GM13977 (cell line): ENCODE measurements around the gene KIAA1671.

Experiments
- DNase-seq: peaks from one replicate; pipeline ENCODE4 v3.0.0; 2012; ENCODE audit warnings: low spot score
- CTCF ChIP-seq: IDR thresholded peaks from 2 replicates; pipeline ENCODE4 v1.5.1; 2012; ENCODE audit warnings: mild to moderate bottlenecking, control low read depth; ENCODE audit not compliant: insufficient read depth; ENCODE audit errors: extremely low read depth, missing control alignments
- in situ Hi-C: fragments of 300-500 bp; cut with MboI; formaldehyde crosslinking; loops from one replicate; pipeline ENCODE4 v1.12.0; 2022; ENCODE audit warnings: low sequenced_read_pairs, low pct_unique_long_range_greater_than_20kb, mixed read lengths, inconsistent platforms; ENCODE audit not compliant: unreplicated experiment

Gene KIAA1671

GRCh38 chr22:25051983-25052710, 99.6 kb downstream of the KIAA1671 start:
- no peak for DNase-seq
- TF ChIP-seq CTCF = no peak
- in situ Hi-C loops = loop anchor here (10.0 kb wide), 1 partner anchor 107 kb away; the partner anchor contains the start of gene LHFPL7

GRCh38 chr22:25053153-25053805, 100.8 kb downstream of the KIAA1671 start:
- in situ Hi-C loops = loop anchor here (10.0 kb wide), 1 partner anchor 108 kb away; the partner anchor contains the start of gene LHFPL7
- DNase-seq = no peak
- TF ChIP-seq CTCF = no peak

GRCh38 chr22:25054943-25055511, 102.5 kb downstream of the KIAA1671 start:
- no peak for DNase-seq
- no peak for TF ChIP-seq CTCF
- in situ Hi-C loops = loop anchor here (10.0 kb wide), 1 partner anchor 110 kb away; the partner anchor contains the start of gene LHFPL7

- peak; percentile 70 for DNase-seq
- TF ChIP-seq CTCF = peak; percentile 85
- in situ Hi-C loops = loop anchor here (10.0 kb wide), 1 partner anchor 112 kb away; the partner anchor contains the start of gene LHFPL7
Observed at GRCh38 chr22:25057013-25057881, 104.7 kb downstream of the KIAA1671 start.

- in situ Hi-C loops = loop anchor here (10.0 kb wide), 1 partner anchor 115 kb away; the partner anchor contains the start of gene LHFPL7
- DNase-seq = no peak
- no peak for TF ChIP-seq CTCF
Observed at GRCh38 chr22:25059438-25059837, 106.9 kb downstream of the KIAA1671 start.
